ENCODE data around the gene KRT23.
"Not testable (repeated sequence)": the region's sequence is repeated elsewhere in the genome, so short reads cannot be mapped to it uniquely, and the experiment has no call there.

KRT23 gene

DNA sequence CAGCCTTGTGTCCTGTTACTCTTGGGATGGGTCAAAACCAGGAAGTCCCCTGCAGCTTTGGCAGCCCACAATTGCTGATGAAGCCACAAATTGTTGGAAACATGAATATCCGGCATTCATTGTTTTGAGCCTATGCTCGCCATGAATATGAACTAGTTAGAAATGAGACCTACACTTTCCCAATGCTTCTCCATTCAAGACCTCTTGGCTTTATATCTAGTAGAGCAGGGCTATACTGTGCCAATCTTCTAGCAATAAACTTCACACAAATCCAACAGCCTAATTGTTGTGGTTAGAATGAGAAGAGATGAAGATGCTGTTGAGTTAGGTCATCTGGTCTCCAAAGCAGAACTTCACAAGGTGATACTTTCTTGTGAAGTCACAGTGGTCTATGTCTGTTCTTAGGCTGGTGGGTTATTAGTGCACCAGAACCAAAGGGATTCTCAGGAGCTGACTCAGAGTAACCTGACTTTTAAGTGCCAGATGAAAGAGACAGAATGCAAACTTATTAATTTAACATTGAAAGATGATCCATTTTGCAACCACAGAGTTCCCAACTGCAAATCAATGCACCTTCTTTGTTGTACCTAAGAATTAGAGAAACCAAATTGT is 13.7 kb upstream of the KRT23 start:
- DNase-seq (ENCODE audit: low read depth, low spot score), result no peak
- H3K27ac ChIP-seq, result peak overlapping the region; percentile 97

GRCh38 chr17:40950176-40950575 is 12.7 kb upstream of the KRT23 start:
- H3K27ac ChIP-seq, result no peak overlapping the region
- no peak for DNase-seq (ENCODE audit: low read depth, low spot score)

DNA sequence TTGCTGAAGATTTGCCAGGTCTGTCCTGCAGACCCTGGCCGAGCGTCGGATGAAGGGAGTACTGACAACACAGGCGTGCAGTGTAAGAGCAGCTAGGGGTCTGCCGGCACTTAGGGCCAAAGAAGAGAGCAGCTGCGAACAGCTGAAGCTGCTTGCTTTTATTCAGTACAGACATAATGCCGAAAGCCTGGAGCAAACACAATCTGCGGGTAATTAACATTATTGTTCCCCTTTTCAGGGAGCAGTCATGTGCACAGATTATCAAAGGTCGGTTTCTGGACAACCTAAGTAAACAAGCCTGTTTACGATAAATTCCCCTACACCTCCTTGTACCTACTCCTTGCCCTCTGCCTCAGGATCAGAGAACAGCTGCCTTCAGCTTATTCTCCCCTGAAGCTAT is 12.0 kb upstream of the KRT23 start:
- no peak for DNase-seq (ENCODE audit: low read depth, low spot score)
- H3K27ac ChIP-seq, result no peak overlapping the region

- no peak for DNase-seq (ENCODE audit: low read depth, low spot score)
- no peak overlapping the region for H3K27ac ChIP-seq
Measured at GRCh38 chr17:40947929-40948328, 10.5 kb upstream of the KRT23 start.

DNA sequence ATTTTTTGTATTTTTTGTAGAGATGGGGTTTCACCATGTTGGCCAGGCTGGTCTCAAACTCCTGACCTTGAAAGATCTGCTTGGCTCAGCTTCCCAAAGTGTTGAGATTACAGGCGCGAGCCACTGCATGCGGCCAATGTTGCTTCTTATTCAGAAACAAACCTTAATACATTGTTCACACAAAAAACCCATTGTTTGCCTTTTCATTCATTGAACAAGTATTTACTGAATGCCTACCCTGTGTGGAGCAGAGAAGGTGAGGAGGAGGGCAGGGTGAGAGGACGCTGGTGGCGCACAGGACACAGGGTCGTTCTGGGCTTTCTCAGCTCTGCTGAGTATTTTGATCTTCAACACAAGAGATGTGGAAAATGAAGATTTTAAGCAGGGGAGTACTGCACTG is 8.0 kb upstream of the KRT23 start:
- no peak for DNase-seq (ENCODE audit: low read depth, low spot score)
- H3K27ac ChIP-seq, result no peak overlapping the region

- H3K27ac ChIP-seq, result no peak overlapping the region
- DNase-seq (ENCODE audit: low read depth, low spot score), result no peak
Measured at GRCh38 chr17:40944531-40944930, 7.1 kb upstream of the KRT23 start.

GRCh38 chr17:40942553-40942952 is 5.1 kb upstream of the KRT23 start:
- DNase-seq (ENCODE audit: low read depth, low spot score), result no peak
- no peak overlapping the region for H3K27ac ChIP-seq

DNA sequence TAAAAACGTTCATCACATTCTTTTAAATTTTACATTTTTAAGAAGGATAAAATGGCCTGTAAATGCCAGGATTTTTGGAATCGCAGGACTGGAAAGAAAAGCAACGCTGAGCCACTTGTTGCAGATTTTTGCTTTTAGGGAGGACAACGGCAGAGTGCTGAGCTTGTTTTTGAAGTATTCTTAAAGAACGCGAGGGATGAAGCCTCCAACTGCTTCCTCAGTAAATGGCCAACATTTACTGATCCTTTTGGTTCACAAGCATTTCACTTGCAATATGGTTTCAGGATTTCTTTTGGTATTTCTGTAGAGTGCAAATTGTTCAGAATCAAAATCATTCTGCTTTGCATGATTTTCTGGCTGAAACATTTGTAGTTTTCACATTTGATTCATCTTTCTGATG is 2.8 kb upstream of the KRT23 start:
- no peak overlapping the region for H3K27ac ChIP-seq
- DNase-seq (ENCODE audit: low read depth, low spot score), result no peak

DNA sequence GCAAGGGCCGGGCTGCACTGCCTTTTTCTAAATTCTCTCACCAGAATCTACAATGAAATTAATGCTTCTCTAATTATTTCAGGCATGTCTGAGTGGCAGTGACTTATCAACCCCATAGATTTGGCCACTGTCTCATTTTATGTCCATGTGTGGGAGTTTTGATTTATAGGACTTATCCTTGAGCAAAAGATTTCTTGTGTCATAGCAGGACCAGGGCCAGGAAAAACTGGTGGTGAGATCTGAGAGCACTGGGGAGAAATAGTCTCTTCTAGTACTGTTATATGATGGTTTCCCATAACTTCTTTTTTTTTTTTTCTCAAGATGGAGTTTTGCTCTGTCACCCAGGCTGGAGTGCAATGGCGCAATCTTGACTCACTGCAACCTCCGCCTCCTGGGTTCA is 1.5 kb upstream of the KRT23 start:
- DNase-seq (ENCODE audit: low read depth, low spot score), result no peak
- no peak overlapping the region for H3K27ac ChIP-seq

GRCh38 chr17:40936976-40937375 is 470 bp downstream of the KRT23 start:
- no peak for DNase-seq (ENCODE audit: low read depth, low spot score)
- H3K27ac ChIP-seq, result peak overlapping the region; percentile 73

DNA sequence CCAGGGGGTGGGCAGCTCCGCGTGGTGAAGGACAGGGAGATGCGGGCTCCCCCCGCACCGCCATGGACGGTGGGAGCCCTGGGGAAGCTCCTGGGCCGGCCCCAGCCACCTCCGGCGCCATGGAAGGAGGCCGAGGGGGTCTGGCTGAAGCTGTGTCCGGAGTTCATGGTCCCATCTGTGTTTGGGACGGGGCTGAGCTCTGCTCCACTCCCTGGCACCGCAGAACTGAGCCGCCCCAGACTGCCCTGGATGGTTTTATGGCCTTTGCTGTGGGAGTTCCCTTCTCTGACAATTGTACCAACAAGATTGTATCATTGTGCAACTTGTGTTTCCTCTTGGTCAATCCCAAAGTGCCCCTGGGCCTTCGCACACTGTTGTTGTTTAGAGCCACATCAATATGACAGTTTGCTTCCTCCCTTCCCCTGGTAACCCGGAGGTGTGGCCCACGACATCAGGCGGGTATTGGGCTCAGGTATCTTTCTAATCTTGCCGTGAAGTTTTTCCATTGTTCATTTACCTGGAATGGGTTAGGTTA is 942 bp downstream of the KRT23 start:
- H3K27ac ChIP-seq, result peak overlapping the region; percentile 73
- peak; percentile 62 for DNase-seq (ENCODE audit: low read depth, low spot score)

DNA sequence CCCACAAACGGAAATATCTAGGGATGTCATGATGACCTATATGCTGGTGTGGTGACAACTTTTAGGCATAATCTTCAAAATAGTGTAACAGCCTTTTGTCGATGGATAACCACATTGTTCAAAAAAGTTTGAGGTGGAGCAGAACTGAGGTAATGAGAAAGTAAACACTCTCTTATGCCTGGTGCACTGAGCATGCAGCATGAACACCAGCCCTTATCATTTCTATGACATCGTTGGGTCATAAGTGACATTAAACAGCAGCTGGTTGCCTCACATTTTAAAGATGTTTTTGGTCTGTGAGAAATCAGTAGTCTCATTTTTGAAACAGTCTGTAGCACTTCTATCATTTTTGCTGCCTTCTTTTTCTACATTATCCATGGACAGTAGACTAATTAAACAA is 1.8 kb downstream of the KRT23 start:
- H3K27ac ChIP-seq, result peak overlapping the region; percentile 73
- no peak for DNase-seq (ENCODE audit: low read depth, low spot score)

- peak overlapping the region; percentile 73 for H3K27ac ChIP-seq
- no peak for DNase-seq (ENCODE audit: low read depth, low spot score)
Measured at GRCh38 chr17:40932608-40933007, 4.8 kb downstream of the KRT23 start.

DNA sequence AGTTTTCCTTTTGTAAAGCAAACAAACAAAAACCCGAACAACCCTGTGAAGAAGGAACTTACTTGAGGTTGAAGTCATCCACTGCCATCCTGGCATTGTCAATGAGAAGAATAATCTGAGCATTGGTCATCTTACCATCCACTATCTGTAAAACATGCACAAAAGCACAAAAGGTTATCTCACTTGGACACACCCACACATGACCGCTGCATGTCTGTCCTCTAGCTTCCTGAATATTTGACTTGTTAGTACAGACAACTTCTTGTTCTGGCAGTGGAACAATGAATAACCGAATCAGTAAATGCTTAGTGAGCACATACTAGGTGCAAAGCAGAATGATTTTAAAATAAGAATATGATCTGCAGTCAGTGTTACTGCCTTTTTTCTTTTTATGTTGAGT is 6.1 kb downstream of the KRT23 start:
- no peak for DNase-seq (ENCODE audit: low read depth, low spot score)

DNA sequence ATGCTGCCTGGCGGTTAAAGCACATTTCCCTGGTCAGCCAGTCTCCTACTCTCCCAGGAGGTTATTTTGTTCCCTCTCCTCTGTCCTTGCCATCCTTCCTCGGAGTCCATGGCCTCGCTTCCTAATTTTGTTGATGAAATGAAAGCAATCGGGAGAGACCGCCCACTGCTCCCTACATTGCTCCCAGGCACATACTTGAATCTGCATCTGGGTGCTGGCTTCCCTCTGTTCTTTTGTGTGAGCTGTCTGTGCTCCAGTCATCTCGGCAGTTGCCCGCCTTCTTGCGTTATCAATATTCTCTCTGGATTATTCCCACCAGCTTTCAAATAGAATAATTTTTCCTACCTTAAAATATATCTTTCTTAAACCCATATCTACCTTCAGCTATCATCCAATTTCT is 11.1 kb downstream of the KRT23 start:
- DNase-seq (ENCODE audit: low read depth, low spot score), result no peak
- H3K27ac ChIP-seq, result no peak overlapping the region

More for the DNA sequence above, 6.1 kb downstream of the KRT23 start:
- peak overlapping the region; percentile 23 for H3K27ac ChIP-seq

- DNase-seq (ENCODE audit: low read depth, low spot score), result peak; percentile 62
- peak overlapping the region; percentile 76 for H3K27ac ChIP-seq
Measured at GRCh38 chr17:40922239-40922638, 15.2 kb downstream of the KRT23 start.

DNA sequence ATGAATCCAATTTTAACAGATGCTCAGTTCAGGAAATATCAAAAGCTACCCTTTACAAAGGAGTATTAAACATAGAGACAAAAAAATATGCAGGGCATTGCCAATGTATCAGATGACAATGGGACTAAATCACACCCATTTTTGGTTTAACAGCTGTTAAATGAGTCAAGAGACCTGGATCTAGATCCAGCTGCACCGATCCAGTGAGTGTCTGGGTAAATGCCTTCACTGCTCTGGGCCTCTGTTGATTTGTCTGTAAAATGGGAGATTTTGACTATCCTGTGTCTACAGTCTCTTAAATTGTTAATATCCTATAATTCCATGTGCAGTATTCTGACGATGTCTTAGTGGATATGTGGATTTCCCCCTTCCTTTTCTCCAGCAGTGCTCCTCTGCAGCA is 16.4 kb downstream of the KRT23 start:
- DNase-seq (ENCODE audit: low read depth, low spot score), result no peak
- H3K27ac ChIP-seq, result peak overlapping the region; percentile 76

GRCh38 chr17:40917116-40917515 is 20.3 kb downstream of the KRT23 start:
- DNase-seq (ENCODE audit: low read depth, low spot score), result not testable (repeated sequence)
- H3K27ac ChIP-seq, result peak overlapping the region; percentile 98

- peak overlapping the region; percentile 98 for H3K27ac ChIP-seq
- no peak for DNase-seq (ENCODE audit: low read depth, low spot score)
Measured at GRCh38 chr17:40916366-40916765, 21.1 kb downstream of the KRT23 start.

DNA sequence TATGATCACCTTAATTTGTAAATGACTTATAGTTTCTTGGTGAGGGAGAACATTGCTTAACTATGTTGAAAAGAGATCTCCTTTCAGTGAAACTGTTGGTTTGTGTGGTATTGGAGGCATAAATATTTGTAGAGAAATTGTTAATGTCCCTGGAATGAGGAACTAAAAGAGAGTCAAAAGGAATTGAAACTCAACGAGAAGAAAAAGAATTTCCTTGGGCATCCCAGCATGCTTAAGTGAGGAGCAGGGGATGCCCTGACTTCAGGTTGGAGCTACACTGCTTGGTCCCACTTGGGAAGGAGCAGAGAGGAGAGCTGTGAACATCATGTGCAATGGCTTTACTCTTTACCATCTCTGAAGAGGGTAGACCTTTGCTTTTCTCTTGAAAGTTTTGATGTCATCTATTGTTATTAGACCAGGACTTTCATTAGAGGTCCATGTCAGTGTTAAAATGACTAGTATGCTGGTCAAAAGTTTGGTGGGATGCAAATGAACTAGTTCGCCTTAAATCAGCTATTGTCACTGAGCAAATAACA is 21.7 kb downstream of the KRT23 start:
- peak overlapping the region; percentile 98 for H3K27ac ChIP-seq
- peak; percentile 78 for DNase-seq (ENCODE audit: low read depth, low spot score)

- H3K27ac ChIP-seq, result peak overlapping the region; percentile 98
- DNase-seq (ENCODE audit: low read depth, low spot score), result peak; percentile 99
Measured at GRCh38 chr17:40915199-40915661, 22.2 kb downstream of the KRT23 start.

Measured in epithelial cell of prostate (primary cell).